AG08396 (cell line): ENCODE data around the gene SEMA3G.

Experiments
- DNase-seq: peaks from one replicate; pipeline ENCODE4 v3.0.0; 2012; ENCODE audit warnings: low spot score, mixed read lengths

The SEMA3G gene

GRCh38 chr3:52438579-52439425 lies 6.1 kb downstream of the SEMA3G start:
- DNase-seq, result no peak

GRCh38 chr3:52438104-52438376 lies 6.9 kb downstream of the SEMA3G start:
- no peak for DNase-seq

GRCh38 chr3:52437326-52438103 lies 7.4 kb downstream of the SEMA3G start:
- DNase-seq, result no peak

GRCh38 chr3:52436500-52437149 lies 8.3 kb downstream of the SEMA3G start:
- no peak for DNase-seq

GRCh38 chr3:52435246-52436101 lies 9.4 kb downstream of the SEMA3G start:
- DNase-seq, result no peak

GRCh38 chr3:52434491-52435115 lies 10.3 kb downstream of the SEMA3G start:
- no peak for DNase-seq

- no peak for DNase-seq
Observed at GRCh38 chr3:52433996-52434479, 10.9 kb downstream of the SEMA3G start.

GRCh38 chr3:52433328-52433995 lies 11.4 kb downstream of the SEMA3G start:
- DNase-seq, result no peak

- no peak for DNase-seq
Observed at GRCh38 chr3:52432691-52433141, 12.2 kb downstream of the SEMA3G start.

GRCh38 chr3:52432225-52432624 lies 12.7 kb downstream of the SEMA3G start:
- no peak for DNase-seq

- no peak for DNase-seq
Observed at GRCh38 chr3:52431459-52432223, 13.3 kb downstream of the SEMA3G start.

GRCh38 chr3:52430416-52430810 lies 14.5 kb downstream of the SEMA3G start:
- DNase-seq, result no peak

- DNase-seq, result no peak
Observed at GRCh38 chr3:52429779-52430415, 15.0 kb downstream of the SEMA3G start.

GRCh38 chr3:52429031-52429430 lies 15.9 kb downstream of the SEMA3G start:
- DNase-seq, result no peak

- DNase-seq, result peak; percentile 67
Observed at GRCh38 chr3:52428151-52429005, 16.5 kb downstream of the SEMA3G start.

- no peak for DNase-seq
Observed at GRCh38 chr3:52423173-52423572, 21.7 kb downstream of the SEMA3G start.

- no peak for DNase-seq
Observed at GRCh38 chr3:52422669-52423068, 22.2 kb downstream of the SEMA3G start.

- DNase-seq, result no peak
Observed at GRCh38 chr3:52420388-52420787, 24.5 kb downstream of the SEMA3G start.
